ENCODE results near the gene LGALS13. TPM values are rescaled to one million over a fixed set of nuclear protein-coding genes. Genes with fewer than 3 reads are reported as not detected.
A peak's percentile ranks its signal among the peaks of the same experiment; 100 is the strongest.

Gene LGALS13
- total and polyA plus RNA-seq, 2 of the 8 experiments (the other 6 are each of a cell fraction or from before 2014, with no cell fraction given) = not detected

GRCh38 chr19:39607021-39607420, 4.7 kb downstream of the LGALS13 start:
- Histone ChIP-seq H3K9ac (replicated peaks in 1 of 4; ENCODE audit: extremely low read depth in 1 of 4, low read depth in 3 of 4, low read length in 3 of 4) (no peak overlapping the region), H2AK5ac (ENCODE audit: low read depth, low read length) (no peak overlapping the region), H3K56ac (replicated peaks; ENCODE audit: insufficient read length, low read depth, low read length) (no peak overlapping the region), H3K79me2 (ENCODE audit: control insufficient read depth in 1 of 2, insufficient read depth in 2 of 2, low read length in 2 of 2) (no peaks in the 10 kb centered on the region), H4K20me1 (replicated peaks in 1 of 2; ENCODE audit: control insufficient read depth in 1 of 2, insufficient read depth in 2 of 2, low read length in 2 of 2) (peaks cover 0 to 3% of the 10 kb centered on the region in 2 experiments), H4K5ac (ENCODE audit: insufficient read length, low read depth, low read length) (no peak overlapping the region), H2AFZ (ENCODE audit: low read length) (no peak overlapping the region; the same call in 1 of the 2 replicates), H3K23ac (ENCODE audit: insufficient read length) (no peak overlapping the region), H2BK120ac (replicated peaks; ENCODE audit: low read depth, low read length) (no peak overlapping the region), H4K8ac (ENCODE audit: extremely low read depth, insufficient read depth, low read length) (no peak overlapping the region), H3K9me3 (ENCODE audit: insufficient read depth in 2 of 2, low read depth in 1 of 2, low read length in 1 of 2) (no peaks in the 10 kb centered on the region), H3K4me2 (ENCODE audit: insufficient read depth in 1 of 2, low read depth in 2 of 2, low read length in 2 of 2) (no peak overlapping the region; a peak in 1 of 4 replicates), H3K4me1 (replicated peaks in 1 of 4; ENCODE audit: control insufficient read depth in 3 of 4, insufficient read depth in 4 of 4, low read length in 3 of 4) (peaks cover 0 to 5% (median 0%) of the 10 kb centered on the region in 4 experiments; a peak in 3 of 7 replicates), H3K79me1 (ENCODE audit: low read depth, low read length) (no peaks in the 10 kb centered on the region), H3K23me2 (ENCODE audit: low read depth, low read length) (peaks cover 2% of the 10 kb centered on the region; the same call in 1 of the 2 replicates), H3K4ac (replicated peaks; ENCODE audit: insufficient read length, low read depth, low read length) (no peak overlapping the region), H2BK5ac (ENCODE audit: low read depth, low read length) (no peak overlapping the region), H3K27ac (ENCODE audit: low read depth, low read length) (no peak overlapping the region), H2BK20ac (ENCODE audit: low read length) (no peak overlapping the region), H2BK12ac (ENCODE audit: low read depth, low read length) (no peak overlapping the region), H4K91ac (replicated peaks; ENCODE audit: insufficient read length, low read length) (no peak overlapping the region), H3K18ac (ENCODE audit: extremely low read depth, low read length) (peak overlapping the region; percentile 42; the same call in 1 of the 2 replicates), H2BK15ac (ENCODE audit: low read length) (no peak overlapping the region), H3K4me3 (ENCODE audit: extremely low read depth in 1 of 4, insufficient read depth in 2 of 4, low read depth in 3 of 4, low read length in 4 of 4) (no peak overlapping the region), H3K36me3 (ENCODE audit: control insufficient read depth in 2 of 4, insufficient read depth in 4 of 4, low read length in 3 of 4) (no peaks in the 10 kb centered on the region), H3K27me3 (replicated peaks in 1 of 4; ENCODE audit: control insufficient read depth in 3 of 4, extremely low read depth in 1 of 4, insufficient read depth in 3 of 4, low read length in 3 of 4) (no peaks in the 10 kb centered on the region; a peak in 1 of 7 replicates), H3K14ac (ENCODE audit: insufficient read length) (no peak overlapping the region)
- 91% methylated on average over 9 of the region's 9 CpGs; no CpG with 5 or more reads in 1 of the 2 experiments for WGBS, 2 experiments (ENCODE audit: extremely low coverage in 1 of 2, insufficient coverage in 1 of 2, insufficient read length in 1 of 2, insufficient replicate concordance in 2 of 2, low coverage in 1 of 2, low lambda C conversion rate in 2 of 2, missing lambda C conversion rate in 1 of 2)
- no peak for TF ChIP-seq POU5F1 (IDR thresholded peaks at IDR 0.05; ENCODE audit: low read depth, low read length)
- TF ChIP-seq HDAC6 (IDR thresholded peaks at IDR 0.05; ENCODE audit: low read depth, low read length) = no peak
- TF ChIP-seq EZH2 (IDR thresholded peaks at IDR 0.05; ENCODE audit: low read depth, low read length, severe bottlenecking) = no peak
- no peak for TF ChIP-seq HDAC2 (IDR thresholded peaks at IDR 0.05; ENCODE audit: borderline replicate concordance in 1 of 2, low read depth in 2 of 2, low read length in 2 of 2)
- no peak for TF ChIP-seq SP2 (IDR thresholded peaks at IDR 0.05; ENCODE audit: low read length)
- TF ChIP-seq SRF (IDR thresholded peaks at IDR 0.05; ENCODE audit: low read depth, low read length) = no peak
- no peak for TF ChIP-seq EP300 (IDR thresholded peaks at IDR 0.05; ENCODE audit: borderline replicate concordance in 1 of 2, low read depth in 2 of 2, low read length in 2 of 2)
- no peak for TF ChIP-seq ZNF274 (IDR thresholded peaks at IDR 0.05; ENCODE audit: borderline replicate concordance, extremely low read depth, low read length)
- TF ChIP-seq PHF8 (conservative IDR thresholded peaks at IDR 0.05; ENCODE audit: low read depth, low read length) = no peak
- no peak for TF ChIP-seq POLR2A (IDR thresholded peaks at IDR 0.05; ENCODE audit: control extremely low read depth in 1 of 2, low read depth in 2 of 2, low read length in 2 of 2)
- TF ChIP-seq SUZ12 (IDR thresholded peaks at IDR 0.05; ENCODE audit: low read length) = no peak
- no peak for TF ChIP-seq JUN (IDR thresholded peaks at IDR 0.05; ENCODE audit: low read depth, low read length)
- no peak for TF ChIP-seq CREB1 (IDR thresholded peaks at IDR 0.05)
- ChIA-PET POLR2A (ENCODE audit: partially characterized antibody) (no interaction called here), CTCF (ENCODE audit: partially characterized antibody) (no interaction called here)
- DNase-seq (ENCODE audit: low read depth in 1 of 2, low spot score in 2 of 2) (no peak), FAIRE-seq (no peak)

Measured in H1 (cell line).